B cell (primary cell): ENCODE results near the gene FZD10.

Experiments
- EZH2 ChIP-seq: IDR thresholded peaks from 2 replicates; pipeline ENCODE4 v1.6.1; 2012; ENCODE audit warnings: borderline replicate concordance, low read depth, mild to moderate bottlenecking, moderate library complexity, low read length; ENCODE audit not compliant: insufficient read depth, poor library complexity, severe bottlenecking
- TF ChIP-seq, protein P1 (sequence below): fragments of 200-600 bp; IDR thresholded peaks from one replicate; pipeline ENCODE4 v1.8.0; 2022; ENCODE audit warnings: antibody characterized with exemption, mild to moderate bottlenecking

- TF ChIP-seq EZH2, result no peak
- TF ChIP-seq, protein P1, sequence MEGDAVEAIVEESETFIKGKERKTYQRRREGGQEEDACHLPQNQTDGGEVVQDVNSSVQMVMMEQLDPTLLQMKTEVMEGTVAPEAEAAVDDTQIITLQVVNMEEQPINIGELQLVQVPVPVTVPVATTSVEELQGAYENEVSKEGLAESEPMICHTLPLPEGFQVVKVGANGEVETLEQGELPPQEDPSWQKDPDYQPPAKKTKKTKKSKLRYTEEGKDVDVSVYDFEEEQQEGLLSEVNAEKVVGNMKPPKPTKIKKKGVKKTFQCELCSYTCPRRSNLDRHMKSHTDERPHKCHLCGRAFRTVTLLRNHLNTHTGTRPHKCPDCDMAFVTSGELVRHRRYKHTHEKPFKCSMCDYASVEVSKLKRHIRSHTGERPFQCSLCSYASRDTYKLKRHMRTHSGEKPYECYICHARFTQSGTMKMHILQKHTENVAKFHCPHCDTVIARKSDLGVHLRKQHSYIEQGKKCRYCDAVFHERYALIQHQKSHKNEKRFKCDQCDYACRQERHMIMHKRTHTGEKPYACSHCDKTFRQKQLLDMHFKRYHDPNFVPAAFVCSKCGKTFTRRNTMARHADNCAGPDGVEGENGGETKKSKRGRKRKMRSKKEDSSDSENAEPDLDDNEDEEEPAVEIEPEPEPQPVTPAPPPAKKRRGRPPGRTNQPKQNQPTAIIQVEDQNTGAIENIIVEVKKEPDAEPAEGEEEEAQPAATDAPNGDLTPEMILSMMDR, result no peak
These were observed 47.3 kb upstream of the FZD10 start for GRCh38 chr12:130114952-130115351.
